ENCODE measurements around the gene OR4X1.
"Not testable (repeated sequence)": the region's sequence is repeated elsewhere in the genome, so short reads cannot be mapped to it uniquely, and the experiment has no call there.

The OR4X1 gene, protein sequence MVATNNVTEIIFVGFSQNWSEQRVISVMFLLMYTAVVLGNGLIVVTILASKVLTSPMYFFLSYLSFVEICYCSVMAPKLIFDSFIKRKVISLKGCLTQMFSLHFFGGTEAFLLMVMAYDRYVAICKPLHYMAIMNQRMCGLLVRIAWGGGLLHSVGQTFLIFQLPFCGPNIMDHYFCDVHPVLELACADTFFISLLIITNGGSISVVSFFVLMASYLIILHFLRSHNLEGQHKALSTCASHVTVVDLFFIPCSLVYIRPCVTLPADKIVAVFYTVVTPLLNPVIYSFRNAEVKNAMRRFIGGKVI

DNA sequence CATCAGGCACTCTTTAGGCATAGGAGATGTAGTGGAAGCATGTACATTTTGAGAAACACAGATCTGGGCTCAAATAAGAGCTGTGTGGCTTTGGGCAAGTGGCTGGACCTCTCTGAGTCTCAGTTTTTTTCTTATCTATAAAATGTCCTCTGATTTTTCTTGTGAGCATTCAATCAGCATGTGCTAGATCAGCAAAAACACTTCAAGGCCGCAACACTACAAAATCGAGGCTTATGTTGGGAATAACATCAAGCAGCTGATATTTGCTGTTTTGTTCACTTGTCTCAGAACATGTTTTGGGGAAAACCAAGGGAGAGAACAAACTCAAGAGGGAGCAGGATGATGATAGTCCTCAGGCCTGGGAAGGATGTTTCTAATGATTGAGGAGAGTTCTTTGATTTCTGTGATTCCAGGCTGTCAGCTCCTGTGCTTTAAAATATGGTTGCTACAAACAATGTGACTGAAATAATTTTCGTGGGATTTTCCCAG lies at the start of gene OR4X1:
TSS of gene OR4X1 (plus strand) at position 439 of the 489 bp plus-strand sequence. CDS start at position 439, 0 bp downstream.
- Histone ChIP-seq H3K36me3 (ENCODE audit: control insufficient read depth, insufficient read depth, low read length) (no peaks in the 10 kb centered on the region), H3K4me1 (ENCODE audit: control insufficient read depth, insufficient read depth, low read length) (no peaks in the 10 kb centered on the region), H3K4me3 (ENCODE audit: low read depth, low read length) (no peak within 1 kb of the TSS), H3K27me3 (ENCODE audit: control insufficient read depth, insufficient read depth, low read length) (no peaks in the 10 kb centered on the region), H3K9me3 (ENCODE audit: control insufficient read depth, insufficient read depth, low read length) (no peaks in the 10 kb centered on the region), H3K9ac (ENCODE audit: low read depth, low read length) (no peak within 1 kb of the TSS)

DNA sequence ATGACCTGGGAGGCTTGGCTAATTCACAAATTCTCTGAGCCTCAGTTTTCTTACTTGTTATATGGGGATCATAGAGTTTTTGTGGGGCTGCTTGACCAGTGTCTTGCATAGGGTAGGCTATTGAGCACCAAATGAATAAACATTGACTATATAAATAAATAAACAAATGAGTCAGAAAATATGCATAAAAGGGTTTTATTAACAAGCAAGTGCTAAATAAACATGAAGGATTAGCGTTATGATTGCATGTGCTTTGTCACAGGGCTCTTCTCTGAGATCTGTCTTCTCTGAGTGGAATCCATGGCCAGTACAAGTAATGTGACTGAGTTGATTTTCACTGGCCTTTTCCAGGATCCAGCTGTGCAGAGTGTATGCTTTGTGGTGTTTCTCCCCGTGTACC lies 47.2 kb upstream of the OR4X1 start, which contains the start of gene OR4B1:
TSS of gene OR4B1 (plus strand) at position 301 of the 400 bp plus-strand sequence. CDS start at position 301, 0 bp downstream.
- H3K4me3 ChIP-seq (ENCODE audit: low read depth, low read length): no peak within 1 kb of the TSS
- no peaks in the 10 kb centered on the region for H3K4me1 ChIP-seq (ENCODE audit: control insufficient read depth, insufficient read depth, low read length)
- no peaks in the 10 kb centered on the region for H3K27me3 ChIP-seq (ENCODE audit: control insufficient read depth, insufficient read depth, low read length)
- H3K9ac ChIP-seq (ENCODE audit: low read depth, low read length): no peak within 1 kb of the TSS
- peaks cover 12% of the 10 kb centered on the region for H3K9me3 ChIP-seq (ENCODE audit: control insufficient read depth, insufficient read depth, low read length)
- no peaks in the 10 kb centered on the region for H3K36me3 ChIP-seq (ENCODE audit: control insufficient read depth, insufficient read depth, low read length)

DNA sequence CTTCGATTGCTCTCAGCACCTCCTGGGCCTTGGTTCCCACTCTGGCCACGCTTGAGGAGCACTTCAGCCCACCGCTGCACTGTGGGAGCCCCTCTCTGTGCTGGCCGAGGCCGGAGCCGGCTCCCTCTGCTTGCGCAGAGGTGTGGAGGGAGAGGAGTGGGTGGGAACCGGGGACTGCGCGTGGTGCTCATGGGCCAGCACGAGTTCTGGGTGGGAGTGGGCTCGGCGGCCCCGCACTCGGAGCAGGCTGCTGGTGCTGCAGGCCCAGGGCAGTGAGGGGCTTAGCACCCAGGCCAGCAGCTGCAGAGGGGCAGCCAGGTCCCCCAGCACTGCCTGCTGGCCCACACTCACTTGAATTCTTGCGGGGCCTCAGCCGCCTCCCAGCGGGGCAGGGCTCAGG lies 34.9 kb upstream of the OR4X1 start:
- Histone ChIP-seq H3K27me3 (ENCODE audit: control insufficient read depth, insufficient read depth, low read length) (no peaks in the 10 kb centered on the region), H3K9me3 (ENCODE audit: control insufficient read depth, insufficient read depth, low read length) (no peaks in the 10 kb centered on the region), H3K9ac (ENCODE audit: low read depth, low read length) (no peak overlapping the region), H3K4me1 (ENCODE audit: control insufficient read depth, insufficient read depth, low read length) (no peaks in the 10 kb centered on the region), H3K36me3 (ENCODE audit: control insufficient read depth, insufficient read depth, low read length) (no peaks in the 10 kb centered on the region), H3K4me3 (ENCODE audit: low read depth, low read length) (no peak overlapping the region)

DNA sequence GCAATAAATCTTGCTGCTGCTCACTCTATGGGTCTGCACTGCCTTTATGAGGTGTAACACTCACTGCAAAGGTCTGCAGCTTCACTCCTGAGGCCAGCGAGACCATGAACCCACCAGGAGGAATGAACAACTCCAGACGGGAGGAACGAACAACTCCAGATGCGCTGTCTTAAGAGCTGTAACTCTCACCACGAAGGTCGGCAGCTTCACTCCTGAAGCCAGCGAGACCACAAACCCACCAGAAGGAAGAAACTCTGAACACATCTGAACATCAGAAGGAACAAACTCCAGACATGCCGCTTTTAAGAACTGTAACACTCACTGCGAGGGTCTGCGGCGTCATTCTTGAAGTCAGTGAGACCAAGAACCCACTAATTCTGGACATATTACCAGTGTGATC lies 33.6 kb upstream of the OR4X1 start:
- H3K4me1 ChIP-seq (ENCODE audit: control insufficient read depth, insufficient read depth, low read length); H3K4me3 ChIP-seq (ENCODE audit: low read depth, low read length); H3K9me3 ChIP-seq (ENCODE audit: control insufficient read depth, insufficient read depth, low read length); H3K9ac ChIP-seq (ENCODE audit: low read depth, low read length); H3K27me3 ChIP-seq (ENCODE audit: control insufficient read depth, insufficient read depth, low read length); H3K36me3 ChIP-seq (ENCODE audit: control insufficient read depth, insufficient read depth, low read length): not testable (repeated sequence)

DNA sequence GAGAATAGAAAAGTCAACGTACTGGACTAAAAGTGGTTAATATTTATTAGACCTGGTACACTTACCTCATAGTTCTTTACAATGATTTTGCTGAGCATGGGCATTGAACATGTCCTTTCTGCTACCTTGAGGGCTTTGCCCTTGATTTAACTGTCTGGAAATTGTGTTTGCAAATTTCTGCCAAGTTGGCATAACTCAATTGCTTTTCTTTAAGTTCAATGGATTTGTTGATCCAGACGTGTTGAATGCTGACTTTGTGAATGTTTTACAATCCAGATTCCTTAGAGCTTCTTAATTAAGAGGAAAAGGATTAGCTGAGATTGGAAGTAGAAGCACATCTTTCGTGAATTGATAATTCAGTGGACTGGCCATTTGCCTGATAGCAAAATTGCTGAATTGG lies 25.9 kb upstream of the OR4X1 start:
- Histone ChIP-seq H3K9ac (ENCODE audit: low read depth, low read length) (no peak overlapping the region), H3K27me3 (ENCODE audit: control insufficient read depth, insufficient read depth, low read length) (no peaks in the 10 kb centered on the region), H3K4me1 (ENCODE audit: control insufficient read depth, insufficient read depth, low read length) (no peaks in the 10 kb centered on the region), H3K36me3 (ENCODE audit: control insufficient read depth, insufficient read depth, low read length) (no peaks in the 10 kb centered on the region), H3K9me3 (ENCODE audit: control insufficient read depth, insufficient read depth, low read length) (peaks cover 10% of the 10 kb centered on the region), H3K4me3 (ENCODE audit: low read depth, low read length) (no peak overlapping the region)

DNA sequence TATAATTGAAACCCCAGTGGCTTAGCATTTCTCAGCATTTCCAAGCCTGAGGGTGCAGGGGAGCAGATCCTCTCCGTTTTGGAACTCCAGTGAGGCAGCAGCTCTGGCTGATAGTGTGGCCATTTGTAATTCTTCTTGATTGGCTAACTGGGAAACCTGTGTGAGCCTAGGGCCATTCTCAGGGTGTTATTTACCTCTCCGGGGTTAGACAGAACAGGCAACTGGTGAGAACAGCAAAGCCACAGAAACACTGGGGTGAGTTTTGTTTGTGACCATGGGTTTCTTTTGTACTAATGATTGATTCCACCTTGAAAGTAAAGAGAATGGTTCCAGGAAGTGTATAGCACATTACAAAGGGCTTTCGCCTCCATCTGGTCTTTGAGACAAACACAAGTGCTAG lies 21.2 kb upstream of the OR4X1 start:
- Histone ChIP-seq H3K27me3 (ENCODE audit: control insufficient read depth, insufficient read depth, low read length) (no peaks in the 10 kb centered on the region), H3K9ac (ENCODE audit: low read depth, low read length) (no peak overlapping the region), H3K4me1 (ENCODE audit: control insufficient read depth, insufficient read depth, low read length) (no peaks in the 10 kb centered on the region), H3K9me3 (ENCODE audit: control insufficient read depth, insufficient read depth, low read length) (peaks cover 26% of the 10 kb centered on the region), H3K4me3 (ENCODE audit: low read depth, low read length) (no peak overlapping the region), H3K36me3 (ENCODE audit: control insufficient read depth, insufficient read depth, low read length) (no peaks in the 10 kb centered on the region)

DNA sequence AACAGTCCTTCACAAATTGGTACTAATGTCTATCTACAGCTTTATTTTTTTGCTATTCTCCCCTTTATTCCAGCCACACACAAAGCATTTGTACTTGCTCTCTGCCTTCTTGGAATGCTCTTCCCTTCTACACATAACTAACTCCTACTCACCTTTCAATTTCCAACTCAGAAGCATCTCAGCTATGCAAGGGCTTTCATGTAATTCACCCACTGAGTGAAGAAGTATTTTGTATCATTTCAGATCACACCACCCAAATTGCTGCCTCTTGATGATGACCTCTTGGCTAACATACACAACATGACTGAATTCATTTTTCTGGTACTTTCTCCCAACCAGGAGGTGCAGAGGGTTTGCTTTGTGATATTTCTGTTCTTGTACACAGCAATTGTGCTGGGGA lies 18.9 kb upstream of the OR4X1 start, which contains the start of gene OR4X2:
TSS of gene OR4X2 (plus strand) at position 301 of the 400 bp plus-strand sequence. CDS start at position 301, 0 bp downstream.
- Histone ChIP-seq H3K4me3 (ENCODE audit: low read depth, low read length) (no peak within 1 kb of the TSS), H3K27me3 (ENCODE audit: control insufficient read depth, insufficient read depth, low read length) (no peaks in the 10 kb centered on the region), H3K36me3 (ENCODE audit: control insufficient read depth, insufficient read depth, low read length) (no peaks in the 10 kb centered on the region), H3K9me3 (ENCODE audit: control insufficient read depth, insufficient read depth, low read length) (peaks cover 25% of the 10 kb centered on the region), H3K4me1 (ENCODE audit: control insufficient read depth, insufficient read depth, low read length) (no peaks in the 10 kb centered on the region), H3K9ac (ENCODE audit: low read depth, low read length) (no peak within 1 kb of the TSS)

DNA sequence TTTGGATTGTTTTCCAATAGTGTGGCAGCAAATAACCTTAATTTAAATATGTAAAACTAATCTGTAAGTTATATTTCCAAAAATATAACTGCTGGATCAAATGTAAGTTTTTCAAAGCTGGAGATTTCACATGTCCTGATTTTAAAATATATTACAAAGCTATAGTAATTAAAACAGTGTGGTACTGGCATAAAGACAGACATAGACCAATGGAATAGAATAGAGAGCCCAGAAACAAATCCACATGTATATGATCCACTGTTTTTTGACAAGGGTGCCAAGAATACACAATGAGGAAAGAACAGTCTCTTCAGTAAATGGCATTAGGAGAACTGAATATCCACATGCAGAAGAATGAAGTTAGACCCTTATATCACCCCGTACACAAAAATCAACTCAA lies 14.8 kb upstream of the OR4X1 start:
- peaks cover 18% of the 10 kb centered on the region for H3K9me3 ChIP-seq (ENCODE audit: control insufficient read depth, insufficient read depth, low read length)
- H3K9ac ChIP-seq (ENCODE audit: low read depth, low read length): no peak overlapping the region
- H3K4me1 ChIP-seq (ENCODE audit: control insufficient read depth, insufficient read depth, low read length): no peaks in the 10 kb centered on the region
- no peaks in the 10 kb centered on the region for H3K36me3 ChIP-seq (ENCODE audit: control insufficient read depth, insufficient read depth, low read length)
- H3K27me3 ChIP-seq (ENCODE audit: control insufficient read depth, insufficient read depth, low read length): no peaks in the 10 kb centered on the region
- no peak overlapping the region for H3K4me3 ChIP-seq (ENCODE audit: low read depth, low read length)

DNA sequence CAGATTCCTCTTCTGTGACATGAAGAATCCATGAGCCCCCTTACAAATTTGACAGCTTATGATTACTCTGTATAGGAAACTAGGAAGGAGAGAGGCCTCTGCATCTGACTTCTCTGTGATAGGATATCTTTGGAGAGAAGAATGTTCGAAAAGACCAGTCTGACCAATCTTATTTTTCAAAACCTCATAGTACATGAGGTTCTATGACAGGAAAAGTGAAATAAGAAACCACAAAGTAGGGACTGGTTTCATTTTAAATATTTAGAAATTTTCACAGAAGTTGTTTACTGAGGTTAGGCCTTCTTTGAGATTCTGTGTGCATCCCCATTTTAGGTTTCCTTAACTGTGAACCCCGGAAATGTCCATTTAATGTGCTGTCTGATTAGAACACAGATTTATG lies 2.1 kb upstream of the OR4X1 start:
- Histone ChIP-seq H3K9me3 (ENCODE audit: control insufficient read depth, insufficient read depth, low read length) (peaks cover 4% of the 10 kb centered on the region), H3K27me3 (ENCODE audit: control insufficient read depth, insufficient read depth, low read length) (no peaks in the 10 kb centered on the region), H3K9ac (ENCODE audit: low read depth, low read length) (no peak overlapping the region), H3K36me3 (ENCODE audit: control insufficient read depth, insufficient read depth, low read length) (no peaks in the 10 kb centered on the region), H3K4me3 (ENCODE audit: low read depth, low read length) (no peak overlapping the region), H3K4me1 (ENCODE audit: control insufficient read depth, insufficient read depth, low read length) (no peaks in the 10 kb centered on the region)

DNA sequence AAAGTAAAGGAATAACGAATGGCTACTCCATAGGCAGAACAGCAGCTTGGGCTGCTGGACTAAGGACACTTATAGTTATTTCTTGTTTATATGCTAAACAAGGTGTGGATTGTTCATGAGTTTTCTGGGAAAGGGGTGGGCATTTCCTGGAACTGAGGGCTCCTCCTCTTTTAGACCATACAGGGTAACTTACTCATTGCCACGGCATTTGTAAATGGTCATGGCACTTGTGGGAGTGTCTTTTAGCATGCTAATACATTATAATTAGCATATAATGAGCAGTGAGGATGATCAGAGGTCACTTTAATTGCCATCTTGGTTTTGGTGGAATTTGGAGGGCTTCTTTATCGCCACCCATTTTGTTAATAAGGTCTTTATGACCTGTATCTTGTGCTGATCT lies 7.0 kb downstream of the OR4X1 start:
- Histone ChIP-seq H3K36me3 (ENCODE audit: control insufficient read depth, insufficient read depth, low read length) (no peaks in the 10 kb centered on the region), H3K4me3 (ENCODE audit: low read depth, low read length) (no peak overlapping the region), H3K9ac (ENCODE audit: low read depth, low read length) (no peak overlapping the region), H3K9me3 (ENCODE audit: control insufficient read depth, insufficient read depth, low read length) (no peaks in the 10 kb centered on the region), H3K27me3 (ENCODE audit: control insufficient read depth, insufficient read depth, low read length) (peaks cover 20% of the 10 kb centered on the region), H3K4me1 (ENCODE audit: control insufficient read depth, insufficient read depth, low read length) (no peaks in the 10 kb centered on the region)

DNA sequence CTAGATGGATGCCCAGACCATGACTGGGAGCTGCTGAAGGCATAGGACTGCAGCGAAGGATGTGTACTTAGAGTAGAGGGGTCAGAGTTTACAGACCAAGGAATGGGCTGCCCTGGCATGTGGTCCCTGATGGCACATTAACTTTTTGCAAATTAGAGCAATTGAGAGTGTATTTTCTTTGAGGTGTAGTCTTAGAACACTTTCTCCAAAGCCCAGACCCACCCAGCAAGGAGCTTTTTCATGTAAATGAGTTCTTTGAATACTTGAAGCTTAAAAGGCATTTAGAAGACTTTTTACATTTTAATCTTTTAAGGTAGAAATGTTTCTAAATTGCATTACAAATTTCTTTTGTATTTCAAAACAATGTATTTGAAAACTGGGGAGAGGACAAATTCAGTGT lies 8.9 kb downstream of the OR4X1 start:
- H3K36me3 ChIP-seq (ENCODE audit: control insufficient read depth, insufficient read depth, low read length): no peaks in the 10 kb centered on the region

DNA sequence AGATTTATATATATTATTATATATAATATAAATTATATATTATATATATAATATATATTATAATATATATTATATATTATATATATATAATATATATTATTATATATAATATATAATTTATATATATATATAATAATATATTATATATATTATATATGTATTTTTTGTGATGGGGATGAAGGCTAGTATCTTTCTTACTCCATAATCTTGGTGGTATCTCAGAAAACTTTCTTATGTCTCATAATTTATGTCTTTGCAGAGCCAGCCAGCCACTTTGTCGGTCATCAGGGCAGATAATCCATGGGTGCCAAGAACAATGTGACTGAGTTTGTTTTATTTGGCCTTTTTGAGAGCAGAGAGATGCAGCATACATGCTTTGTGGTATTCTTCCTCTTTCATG lies 42.3 kb downstream of the OR4X1 start, which contains the start of gene OR4S1:
TSS of gene OR4S1 (plus strand) at position 301 of the 400 bp plus-strand sequence. CDS start at position 301, 0 bp downstream.
- Histone ChIP-seq H3K4me1 (ENCODE audit: control insufficient read depth, insufficient read depth, low read length) (no peaks in the 10 kb centered on the region), H3K27me3 (ENCODE audit: control insufficient read depth, insufficient read depth, low read length) (no peaks in the 10 kb centered on the region), H3K36me3 (ENCODE audit: control insufficient read depth, insufficient read depth, low read length) (no peaks in the 10 kb centered on the region), H3K9ac (ENCODE audit: low read depth, low read length) (no peak within 1 kb of the TSS), H3K9me3 (ENCODE audit: control insufficient read depth, insufficient read depth, low read length) (peaks cover 9% of the 10 kb centered on the region), H3K4me3 (ENCODE audit: low read depth, low read length) (no peak within 1 kb of the TSS)

More for the DNA sequence above, 8.9 kb downstream of the OR4X1 start:
- Histone ChIP-seq H3K9me3 (ENCODE audit: control insufficient read depth, insufficient read depth, low read length) (no peaks in the 10 kb centered on the region), H3K4me3 (ENCODE audit: low read depth, low read length) (no peak overlapping the region), H3K4me1 (ENCODE audit: control insufficient read depth, insufficient read depth, low read length) (no peaks in the 10 kb centered on the region), H3K27me3 (ENCODE audit: control insufficient read depth, insufficient read depth, low read length) (peaks cover 20% of the 10 kb centered on the region), H3K9ac (ENCODE audit: low read depth, low read length) (no peak overlapping the region)
